NCI-H187 treated with DMSO at 0.1 percent for 48 hours (cell line): ENCODE measurements around the gene MPEG1.

Source experiments
- DNase-seq: peaks from one replicate; lab custom pipeline; 2025; lab: John Stamatoyannopoulos, UW

Gene MPEG1

GRCh38 chr11:59216641-59217564 lies 4.2 kb upstream of the MPEG1 start:
- no peak for DNase-seq

GRCh38 chr11:59214141-59214893 lies 1.6 kb upstream of the MPEG1 start:
- no peak for DNase-seq

GRCh38 chr11:59212222-59212621 lies 505 bp downstream of the MPEG1 start:
- no peak for DNase-seq

- DNase-seq, result no peak
Observed at GRCh38 chr11:59208956-59209355, 3.8 kb downstream of the MPEG1 start.

- no peak for DNase-seq
Observed at GRCh38 chr11:59207988-59208451, 4.7 kb downstream of the MPEG1 start.

- DNase-seq, result no peak
Observed at GRCh38 chr11:59206635-59207034, 6.1 kb downstream of the MPEG1 start.

- no peak for DNase-seq
Observed at GRCh38 chr11:59205648-59206047, 7.1 kb downstream of the MPEG1 start.

GRCh38 chr11:59204746-59205145 lies 8.0 kb downstream of the MPEG1 start:
- no peak for DNase-seq

GRCh38 chr11:59201353-59201752 lies 11.4 kb downstream of the MPEG1 start:
- no peak for DNase-seq

GRCh38 chr11:59200423-59200746 lies 12.3 kb downstream of the MPEG1 start:
- no peak for DNase-seq

GRCh38 chr11:59199546-59200422 lies 12.9 kb downstream of the MPEG1 start:
- DNase-seq, result no peak

- DNase-seq, result no peak
Observed at GRCh38 chr11:59198726-59199125, 14.0 kb downstream of the MPEG1 start.

- no peak for DNase-seq
Observed at GRCh38 chr11:59197991-59198390, 14.7 kb downstream of the MPEG1 start.

- no peak for DNase-seq
Observed at GRCh38 chr11:59196777-59197176, 15.9 kb downstream of the MPEG1 start.

- no peak for DNase-seq
Observed at GRCh38 chr11:59195586-59195985, 17.1 kb downstream of the MPEG1 start.

GRCh38 chr11:59193587-59194130 lies 19.1 kb downstream of the MPEG1 start:
- DNase-seq, result no peak

GRCh38 chr11:59192446-59193020 lies 20.2 kb downstream of the MPEG1 start:
- DNase-seq, result no peak

GRCh38 chr11:59191890-59192289 lies 20.8 kb downstream of the MPEG1 start:
- no peak for DNase-seq

- no peak for DNase-seq
Observed at GRCh38 chr11:59191095-59191494, 21.6 kb downstream of the MPEG1 start.

- DNase-seq, result no peak
Observed at GRCh38 chr11:59189986-59190385, 22.7 kb downstream of the MPEG1 start.

GRCh38 chr11:59188954-59189353 lies 23.8 kb downstream of the MPEG1 start:
- no peak for DNase-seq

- DNase-seq, result no peak
Observed at GRCh38 chr11:59187587-59187986, 25.1 kb downstream of the MPEG1 start.
